ENCODE results near the gene CEP72. TPM values are rescaled to one million over a fixed set of nuclear protein-coding genes. Genes with fewer than 3 reads are reported as not detected.

CEP72 gene
- total RNA-seq, 4 donors from 2014 or later: 2.6 to 9.4 (median 4.2) TPM

DNA sequence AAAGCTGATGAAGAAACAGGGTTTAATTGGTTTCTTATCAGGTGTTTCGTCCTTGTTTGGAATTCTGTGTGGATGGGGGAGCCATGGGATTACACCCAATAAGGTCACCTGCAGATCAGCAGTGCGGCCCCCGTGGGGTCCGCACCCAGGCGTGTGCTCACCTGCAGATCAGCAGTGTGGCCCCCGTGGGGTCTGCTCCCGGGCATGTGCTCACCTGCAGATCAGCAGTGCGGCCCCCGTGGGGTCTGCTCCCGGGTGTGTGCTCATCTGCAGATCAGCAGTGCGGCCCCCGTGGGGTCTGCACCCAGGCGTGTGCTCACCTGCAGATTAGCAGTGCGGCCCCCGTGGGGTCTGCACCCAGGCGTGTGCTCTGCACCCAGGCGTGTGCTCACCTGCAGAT lies 41.7 kb upstream of the CEP72 start:
- TF ChIP-seq CTCF (IDR thresholded peaks at IDR 0.05): no peak
- TF ChIP-seq POLR2A (IDR thresholded peaks at IDR 0.05): no peak
- TF ChIP-seq EP300 (IDR thresholded peaks at IDR 0.05; ENCODE audit: low read depth): no peak
- TF ChIP-seq POLR2AphosphoS5 (IDR thresholded peaks at IDR 0.05): no peak
- no peaks in the 10 kb centered on the region for H3K36me3 ChIP-seq
- H3K4me1 ChIP-seq: peaks cover 0 to 4% (median 0%) of the 10 kb centered on the region in 4 donors
- in situ Hi-C loops (cut with MboI; ENCODE audit: low pct_ligation_motif_present in 1 of 4, low pct_unique_long_range_greater_than_20kb in 1 of 4, low sequenced_read_pairs in 3 of 4): no loop called here
- H3K9me3 ChIP-seq: peaks cover 0 to under 1% of the 10 kb centered on the region in 2 donors
- peaks cover 76% of the 10 kb centered on the region for H3K27me3 ChIP-seq
- no peak for DNase-seq
- no peak overlapping the region for H3K27ac ChIP-seq
- H3K4me3 ChIP-seq: no peak overlapping the region
- intact Hi-C loops (cut with DNase I; ENCODE audit: low total_unique reads): no loop called here
- WGBS, 2 donors (ENCODE audit: low coverage in 1 of 2): 87 to 89% methylated on average over 8 to 17 of the region's 17 CpGs

GRCh38 chr5:570886-571285 lies 41.3 kb upstream of the CEP72 start:
- intact Hi-C loops (cut with DNase I; ENCODE audit: low total_unique reads) (no loop called here), in situ Hi-C loops (cut with MboI; ENCODE audit: low pct_ligation_motif_present in 1 of 4, low pct_unique_long_range_greater_than_20kb in 1 of 4, low sequenced_read_pairs in 3 of 4) (no loop called here)
- no peak for TF ChIP-seq CTCF (IDR thresholded peaks at IDR 0.05)
- TF ChIP-seq EP300 (IDR thresholded peaks at IDR 0.05; ENCODE audit: low read depth): no peak
- TF ChIP-seq POLR2A (IDR thresholded peaks at IDR 0.05): no peak
- no peak for TF ChIP-seq POLR2AphosphoS5 (IDR thresholded peaks at IDR 0.05)
- H3K27ac ChIP-seq: no peak overlapping the region
- H3K9me3 ChIP-seq: peaks cover 0 to 5% of the 10 kb centered on the region in 2 donors
- H3K36me3 ChIP-seq: no peaks in the 10 kb centered on the region
- WGBS, 2 donors (ENCODE audit: low coverage in 1 of 2): 88% methylated on average over 4 of the region's 8 CpGs; no CpG with 5 or more reads in 1 of the 2 donors
- DNase-seq: no peak
- peaks cover 75% of the 10 kb centered on the region for H3K27me3 ChIP-seq
- H3K4me3 ChIP-seq: no peak overlapping the region
- H3K4me1 ChIP-seq: peaks cover 0 to under 1% (median 0%) of the 10 kb centered on the region in 4 donors

GRCh38 chr5:571791-572190 lies 40.3 kb upstream of the CEP72 start:
- 88% methylated on average over 13 of the region's 13 CpGs; no CpG with 5 or more reads in 1 of the 2 donors for WGBS, 2 donors (ENCODE audit: low coverage in 1 of 2)
- Histone ChIP-seq H3K27ac (no peak overlapping the region), H3K9me3 (peaks cover 0 to 11% of the 10 kb centered on the region in 2 donors), H3K27me3 (peaks cover 73% of the 10 kb centered on the region), H3K4me3 (no peak overlapping the region), H3K4me1 (no peaks in the 10 kb centered on the region), H3K36me3 (no peaks in the 10 kb centered on the region)
- no peak for DNase-seq
- in situ Hi-C loops (cut with MboI; ENCODE audit: low pct_ligation_motif_present in 1 of 4, low pct_unique_long_range_greater_than_20kb in 1 of 4, low sequenced_read_pairs in 3 of 4): no loop called here
- intact Hi-C loops (cut with DNase I; ENCODE audit: low total_unique reads): no loop called here
- no peak for TF ChIP-seq POLR2A (IDR thresholded peaks at IDR 0.05)
- no peak for TF ChIP-seq POLR2AphosphoS5 (IDR thresholded peaks at IDR 0.05)
- TF ChIP-seq CTCF (IDR thresholded peaks at IDR 0.05): no peak
- no peak for TF ChIP-seq EP300 (IDR thresholded peaks at IDR 0.05; ENCODE audit: low read depth)

DNA sequence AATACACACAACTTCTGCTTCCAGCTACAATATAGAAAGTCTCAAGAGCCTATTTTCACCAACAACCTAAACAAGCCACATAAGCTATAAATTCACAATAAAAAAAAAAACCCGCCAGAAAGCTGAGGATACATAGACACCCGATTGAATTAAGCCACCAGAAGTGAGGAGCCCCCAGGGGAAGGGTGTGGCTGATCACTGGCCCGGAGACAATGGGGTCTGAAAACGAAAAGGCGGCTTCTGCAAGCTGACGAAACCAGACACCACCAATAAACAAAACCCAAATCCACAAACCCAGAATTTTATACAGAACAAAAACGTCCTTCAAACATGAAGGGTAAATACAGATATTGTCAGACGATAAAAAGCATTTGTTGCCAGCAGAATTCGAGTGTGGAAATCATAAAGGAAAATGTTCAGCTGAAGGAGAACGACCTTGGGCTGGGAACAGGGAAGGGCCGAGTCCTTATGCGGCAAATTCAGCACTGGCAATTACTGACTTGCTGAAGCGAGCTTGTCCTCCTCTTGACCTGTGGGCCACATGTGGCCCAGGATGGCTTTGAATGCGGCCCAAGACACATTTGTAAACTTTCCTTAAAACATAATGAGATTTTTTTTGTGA lies 39.6 kb upstream of the CEP72 start:
- no peak for DNase-seq
- peaks cover 4 to 11% of the 10 kb centered on the region in 2 donors for H3K9me3 ChIP-seq
- no peaks in the 10 kb centered on the region for H3K36me3 ChIP-seq
- WGBS, 2 donors (ENCODE audit: low coverage in 1 of 2): 68 to 70% methylated on average over 13 to 14 of the region's 14 CpGs
- H3K4me3 ChIP-seq: no peak overlapping the region
- intact Hi-C loops (cut with DNase I; ENCODE audit: low total_unique reads) (no loop called here), in situ Hi-C loops (cut with MboI; ENCODE audit: low pct_ligation_motif_present in 1 of 4, low pct_unique_long_range_greater_than_20kb in 1 of 4, low sequenced_read_pairs in 3 of 4) (no loop called here)
- no peak overlapping the region for H3K27ac ChIP-seq
- H3K27me3 ChIP-seq: peaks cover 74% of the 10 kb centered on the region
- TF ChIP-seq POLR2AphosphoS5 (IDR thresholded peaks at IDR 0.05) (no peak), POLR2A (IDR thresholded peaks at IDR 0.05) (no peak), CTCF (IDR thresholded peaks at IDR 0.05) (no peak), EP300 (IDR thresholded peaks at IDR 0.05; ENCODE audit: low read depth) (no peak)
- no peaks in the 10 kb centered on the region for H3K4me1 ChIP-seq

Data from transverse colon (tissue), 4 donors.